ENCODE measurements around the gene IQCH.

The IQCH gene

DNA sequence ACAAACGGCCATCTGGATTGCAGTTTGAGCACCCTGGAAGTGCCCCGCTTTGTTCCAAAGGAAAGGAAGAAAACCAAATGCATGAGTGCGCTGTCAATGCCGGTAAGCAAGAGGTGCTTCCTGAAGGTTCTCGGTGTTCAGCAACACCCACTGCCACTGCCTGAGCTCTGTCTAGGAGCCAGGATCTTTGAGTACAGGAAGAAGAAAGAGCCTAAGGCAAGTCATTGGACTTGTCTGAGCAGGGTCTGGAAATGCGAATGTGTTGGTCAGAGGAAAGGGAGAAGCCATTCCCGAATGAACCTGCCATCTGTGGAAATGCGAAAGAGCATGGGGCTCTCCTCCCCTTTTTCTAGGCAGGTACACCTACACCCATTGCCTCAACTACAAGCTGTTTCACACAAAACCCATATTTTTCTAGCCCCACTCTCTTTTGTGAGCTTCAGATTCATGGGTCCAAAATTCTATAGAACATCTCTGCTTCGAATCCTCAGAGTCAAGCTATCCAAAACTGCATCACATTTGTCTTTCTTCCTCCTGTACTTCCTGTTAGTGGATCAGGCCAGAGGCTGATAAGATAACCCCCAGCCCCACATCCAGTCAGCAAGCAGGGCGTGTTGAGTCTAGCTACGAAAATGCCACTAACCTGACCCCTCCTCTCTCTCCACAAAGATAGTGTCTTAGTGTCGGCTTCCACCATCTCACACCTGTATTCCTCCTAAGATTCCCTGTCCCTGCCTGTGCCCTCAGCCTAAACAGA is 210.8 kb downstream of the IQCH start:
- TF ChIP-seq, protein P1, sequence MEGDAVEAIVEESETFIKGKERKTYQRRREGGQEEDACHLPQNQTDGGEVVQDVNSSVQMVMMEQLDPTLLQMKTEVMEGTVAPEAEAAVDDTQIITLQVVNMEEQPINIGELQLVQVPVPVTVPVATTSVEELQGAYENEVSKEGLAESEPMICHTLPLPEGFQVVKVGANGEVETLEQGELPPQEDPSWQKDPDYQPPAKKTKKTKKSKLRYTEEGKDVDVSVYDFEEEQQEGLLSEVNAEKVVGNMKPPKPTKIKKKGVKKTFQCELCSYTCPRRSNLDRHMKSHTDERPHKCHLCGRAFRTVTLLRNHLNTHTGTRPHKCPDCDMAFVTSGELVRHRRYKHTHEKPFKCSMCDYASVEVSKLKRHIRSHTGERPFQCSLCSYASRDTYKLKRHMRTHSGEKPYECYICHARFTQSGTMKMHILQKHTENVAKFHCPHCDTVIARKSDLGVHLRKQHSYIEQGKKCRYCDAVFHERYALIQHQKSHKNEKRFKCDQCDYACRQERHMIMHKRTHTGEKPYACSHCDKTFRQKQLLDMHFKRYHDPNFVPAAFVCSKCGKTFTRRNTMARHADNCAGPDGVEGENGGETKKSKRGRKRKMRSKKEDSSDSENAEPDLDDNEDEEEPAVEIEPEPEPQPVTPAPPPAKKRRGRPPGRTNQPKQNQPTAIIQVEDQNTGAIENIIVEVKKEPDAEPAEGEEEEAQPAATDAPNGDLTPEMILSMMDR (IDR thresholded peaks at IDR 0.05; ENCODE audit: insufficient read depth, low read depth, low read length, missing control alignments): no peak
- no peak for DNase-seq (ENCODE audit: low read depth)
- H3K4me3 ChIP-seq (ENCODE audit: low read depth, low read length): no peak overlapping the region

DNA sequence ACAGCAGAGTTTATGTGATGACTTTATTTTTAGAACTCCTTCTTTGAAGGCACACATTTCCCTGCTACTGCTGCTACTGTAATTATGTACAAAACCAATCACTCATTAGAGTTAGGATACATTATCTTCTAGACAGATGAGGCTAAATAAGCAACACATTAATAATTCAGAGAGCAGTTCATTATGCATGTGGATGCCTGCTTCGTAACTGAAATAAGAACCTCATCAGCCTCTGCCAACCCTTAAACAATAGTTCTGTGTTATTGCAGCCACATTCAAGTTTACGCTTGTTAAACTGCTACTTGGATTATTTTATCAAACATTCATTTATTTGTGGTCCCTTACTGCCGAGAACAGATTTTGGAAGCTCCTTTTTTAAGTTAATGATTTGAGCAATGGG is 213.8 kb downstream of the IQCH start:
- DNase-seq (ENCODE audit: low read depth): no peak
- TF ChIP-seq, protein P1 (IDR thresholded peaks at IDR 0.05; ENCODE audit: insufficient read depth, low read depth, low read length, missing control alignments): no peak
- no peak overlapping the region for H3K4me3 ChIP-seq (ENCODE audit: low read depth, low read length)

DNA sequence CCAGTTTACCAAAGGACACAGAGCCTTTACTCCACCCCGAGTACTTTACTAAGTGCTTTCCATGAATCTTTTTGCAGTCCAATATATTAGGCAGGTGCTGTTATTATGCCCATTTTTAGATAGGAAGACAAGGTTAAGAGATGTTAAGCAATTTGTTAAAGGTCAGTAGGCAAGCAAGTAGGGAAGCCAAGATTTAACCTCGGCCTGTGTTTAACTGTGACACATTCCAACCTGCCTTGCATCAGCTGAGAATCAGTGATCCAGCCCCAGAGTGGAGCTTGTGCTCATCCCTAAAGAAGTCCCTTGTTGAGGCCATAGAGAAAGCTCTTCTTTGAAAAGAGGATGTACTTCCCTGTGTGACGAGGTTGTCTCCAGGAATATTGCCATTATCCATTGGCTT is 215.1 kb downstream of the IQCH start:
- no peak overlapping the region for H3K4me3 ChIP-seq (ENCODE audit: low read depth, low read length)
- TF ChIP-seq, protein P1 (IDR thresholded peaks at IDR 0.05; ENCODE audit: insufficient read depth, low read depth, low read length, missing control alignments): no peak
- no peak for DNase-seq (ENCODE audit: low read depth)

DNA sequence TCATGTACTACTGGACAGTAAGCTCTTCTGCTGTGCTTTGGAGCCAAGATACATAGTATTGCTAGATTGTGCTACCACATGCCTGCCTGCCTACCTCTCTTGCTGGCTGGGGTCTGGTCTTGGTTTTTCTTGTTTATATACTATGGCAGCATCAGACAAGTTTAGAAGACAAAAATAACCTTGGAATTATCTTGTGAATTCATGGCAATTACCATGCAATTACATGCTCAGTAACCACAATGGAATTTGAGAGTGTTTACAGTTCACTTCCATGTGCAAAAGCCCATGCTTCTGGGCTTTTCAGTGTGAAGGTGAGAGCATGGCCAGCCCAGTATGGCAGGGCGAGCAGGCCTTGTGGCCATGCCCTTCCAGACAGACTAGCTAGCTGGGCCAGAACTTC is 218.4 kb downstream of the IQCH start:
- no peak overlapping the region for H3K4me3 ChIP-seq (ENCODE audit: low read depth, low read length)
- TF ChIP-seq, protein P1 (IDR thresholded peaks at IDR 0.05; ENCODE audit: insufficient read depth, low read depth, low read length, missing control alignments): no peak
- DNase-seq (ENCODE audit: low read depth): no peak

DNA sequence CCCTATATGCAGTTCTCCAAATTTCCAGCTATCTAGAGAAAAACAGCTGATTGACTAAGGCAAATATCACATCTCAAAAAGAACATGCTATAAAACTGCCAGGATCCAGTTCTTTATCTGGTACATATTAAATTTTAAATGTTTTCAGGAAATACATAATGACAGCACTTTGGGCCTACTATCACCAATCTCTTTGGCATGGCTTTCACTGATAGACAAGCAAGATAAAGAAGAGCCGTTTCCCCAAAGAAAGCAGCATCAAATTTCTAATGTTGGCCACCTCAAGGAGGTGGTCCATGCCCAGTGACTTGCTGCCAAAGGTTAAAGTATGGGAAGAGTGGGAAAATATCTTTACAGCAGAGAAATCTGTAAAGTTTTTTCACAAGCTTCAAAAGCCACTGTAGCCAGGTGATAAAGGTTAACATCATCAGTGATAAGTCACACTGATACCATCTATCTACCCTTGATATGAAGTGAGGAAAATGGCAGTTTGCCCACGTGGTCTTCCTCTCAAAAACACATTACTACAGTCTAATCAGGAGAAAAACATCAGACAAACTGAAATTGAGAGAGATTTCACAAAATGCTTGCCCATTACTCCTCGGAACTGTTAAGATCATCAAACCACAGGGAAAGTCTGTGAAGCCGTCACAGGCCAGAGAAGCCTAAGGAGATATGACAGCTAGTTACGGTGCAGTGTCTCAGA is 220.0 kb downstream of the IQCH start:
- TF ChIP-seq, protein P1 (IDR thresholded peaks at IDR 0.05; ENCODE audit: insufficient read depth, low read depth, low read length, missing control alignments): no peak
- H3K4me3 ChIP-seq (ENCODE audit: low read depth, low read length): no peak overlapping the region
- no peak for DNase-seq (ENCODE audit: low read depth)

DNA sequence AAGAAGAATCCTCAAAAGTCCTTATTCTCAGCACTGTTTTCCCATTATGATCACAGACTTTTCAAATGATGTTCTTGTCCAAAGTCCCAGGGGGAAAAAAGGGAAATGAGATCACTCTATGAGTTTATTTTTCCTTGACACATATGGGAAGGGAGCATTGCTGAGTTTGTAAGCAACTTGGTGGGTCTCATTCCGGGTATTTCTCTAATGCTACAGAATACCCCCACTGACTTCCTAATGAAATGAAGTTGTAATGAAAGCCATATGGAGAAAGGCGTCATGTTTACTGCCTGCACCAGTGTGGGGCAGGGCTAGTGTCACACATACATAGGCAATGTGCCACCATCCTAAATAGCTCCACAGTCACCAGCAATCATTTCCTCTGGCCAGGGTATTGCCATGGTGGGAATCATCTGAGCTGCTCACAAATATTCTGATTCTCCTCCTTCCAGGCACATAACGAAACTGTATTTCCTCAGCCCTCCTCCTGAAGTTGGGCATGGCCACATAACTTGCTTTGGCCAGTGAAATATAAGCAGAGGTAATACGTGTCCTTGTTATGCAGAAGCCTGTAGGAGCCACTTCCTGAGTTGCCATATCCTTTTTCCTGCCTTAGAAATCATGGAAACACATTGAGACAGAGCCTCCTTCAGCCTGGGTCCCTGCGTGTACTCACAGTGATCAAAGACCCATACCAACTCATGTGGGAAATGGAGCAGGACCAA is 225.4 kb downstream of the IQCH start:
- no peak for DNase-seq (ENCODE audit: low read depth)
- no peak overlapping the region for H3K4me3 ChIP-seq (ENCODE audit: low read depth, low read length)
- TF ChIP-seq, protein P1 (IDR thresholded peaks at IDR 0.05; ENCODE audit: insufficient read depth, low read depth, low read length, missing control alignments): no peak

Measured in GM12865 (cell line).